ENCODE measurements around the gene MB21D2. TPM values are rescaled to one million over a fixed set of nuclear protein-coding genes. Genes with fewer than 3 reads are reported as not detected.

The MB21D2 gene
- total RNA-seq, 1 experiment from 2014 or later = 2.8 TPM

- Histone ChIP-seq H3K4me2 (ENCODE audit: low read length) (no peak overlapping the region), H3K9ac (ENCODE audit: low read length) (no peak overlapping the region), H3K9me2 (ENCODE audit: insufficient read depth) (no peaks in the 10 kb centered on the region), H3K4me3 (replicated peaks in 1 of 2; ENCODE audit: low read depth in 1 of 2, low read length in 2 of 2) (no peak overlapping the region), H3K4me1 (ENCODE audit: control insufficient read depth in 1 of 2, insufficient read depth in 2 of 2, low read length in 2 of 2) (no peaks in the 10 kb centered on the region), H3K9me3 (ENCODE audit: control insufficient read depth in 1 of 2, insufficient read depth in 1 of 2, low read depth in 1 of 2, low read length in 2 of 2) (no peaks in the 10 kb centered on the region), H3K36me3 (ENCODE audit: control insufficient read depth in 1 of 2, insufficient read depth in 2 of 2, low read length in 2 of 2) (no peaks in the 10 kb centered on the region), H4K20me1 (ENCODE audit: insufficient read depth) (no peaks in the 10 kb centered on the region), H3K79me2 (ENCODE audit: insufficient read depth, low read length) (no peaks in the 10 kb centered on the region), H3K27me3 (ENCODE audit: insufficient read depth, low read length) (peaks cover 4% of the 10 kb centered on the region; the same call in 1 of the 2 replicates), H2AFZ (ENCODE audit: low read depth, low read length, poor library complexity, severe bottlenecking) (no peak overlapping the region), H3K27ac (ENCODE audit: low read depth, low read length) (no peak overlapping the region)
- DNase-seq (ENCODE audit: low read depth, low spot score) = no peak
- TF ChIP-seq YY1 (IDR thresholded peaks at IDR 0.05; ENCODE audit: extremely low read depth, insufficient replicate concordance, low read depth, low read length) = no peak
- POLR2A ChIA-PET = no interaction called here
- RAD21 ChIA-PET (ENCODE audit: low non-redundant PET in 1 of 2, low total read pairs in 2 of 2, uncharacterized antibody in 2 of 2, unreplicated experiment in 2 of 2) = no interaction called here
- no peak for ATAC-seq
- no TSS peak for BruUV-seq (replicated peaks)
- intact Hi-C loops (cut with micrococcal nuclease) = no loop called here
- CTCF ChIA-PET = no interaction called here
These were observed 170.5 kb downstream of the MB21D2 start for GRCh38 chr3:192747145-192747544.

Other genes starting within 250 kb of the MB21D2 start
- gene FGF12, start 190.3 kb downstream of the MB21D2 start, total RNA-seq (2021; ENCODE audit: unreplicated experiment) = 0.07 TPM

Data from HCT116 (cell line).